ENCODE data around the gene RSPH3.

The RSPH3 gene

GRCh38 chr6:158938220-158938619 is 61.8 kb downstream of the RSPH3 start:
- no peak for DNase-seq (ENCODE audit: low read depth in 1 of 2, low spot score in 1 of 2)

- DNase-seq (ENCODE audit: low read depth in 1 of 2, low spot score in 1 of 2) = no peak
Measured at GRCh38 chr6:158934157-158934556, 65.8 kb downstream of the RSPH3 start.

GRCh38 chr6:158933079-158933595 is 66.9 kb downstream of the RSPH3 start:
- DNase-seq (ENCODE audit: low read depth in 1 of 2, low spot score in 1 of 2) = no peak

GRCh38 chr6:158928068-158928467 is 71.9 kb downstream of the RSPH3 start:
- DNase-seq (ENCODE audit: low read depth in 1 of 2, low spot score in 1 of 2) = no peak

- DNase-seq (ENCODE audit: low read depth in 1 of 2, low spot score in 1 of 2) = no peak
Measured at GRCh38 chr6:158926414-158926813, 73.6 kb downstream of the RSPH3 start.

- DNase-seq (ENCODE audit: low read depth in 1 of 2, low spot score in 1 of 2) = no peak
Measured at GRCh38 chr6:158924499-158925455, 75.2 kb downstream of the RSPH3 start.

GRCh38 chr6:158923805-158924498 is 76.0 kb downstream of the RSPH3 start:
- no peak for DNase-seq (ENCODE audit: low read depth in 1 of 2, low spot score in 1 of 2)
